Mesenchymal stem cell (in vitro differentiated cells and primary cell): Measurements from ENCODE around the gene GBP3.
"Not testable (repeated sequence)": the region's sequence is repeated elsewhere in the genome, so short reads cannot be mapped to it uniquely, and the experiment has no call there.

Experiments
- DNase-seq: peaks from one replicate; pipeline ENCODE4 v3.0.0-alpha.2; 2013
- H2AFZ ChIP-seq: one replicate; pipeline ENCODE4 v1.6.1; 2013; ENCODE audit warnings: low read depth, mild to moderate bottlenecking, control low read depth, inconsistent platforms, low read length, moderate library complexity
- H2AK5ac ChIP-seq: 2 replicates; pipeline ENCODE4 v1.6.1; 2013; ENCODE audit warnings: low read length, moderate library complexity, mild to moderate bottlenecking, inconsistent platforms; ENCODE audit not compliant: severe bottlenecking
- H2BK120ac ChIP-seq: one replicate; pipeline ENCODE4 v1.6.1; 2013; ENCODE audit warnings: low read depth, mild to moderate bottlenecking, inconsistent platforms, low read length, moderate library complexity
- H2BK12ac ChIP-seq, 2 experiments: one replicate each; pipeline ENCODE4 v1.6.1; 2013; ENCODE audit warnings: inconsistent platforms in 2 of 2, low read length in 2 of 2, mild to moderate bottlenecking in 2 of 2, moderate library complexity in 2 of 2, control low read depth in 1 of 2
- H2BK15ac ChIP-seq: one replicate; pipeline ENCODE4 v1.6.1; 2013; ENCODE audit warnings: mild to moderate bottlenecking, low read depth, inconsistent platforms; ENCODE audit not compliant: poor library complexity, severe bottlenecking
- H2BK5ac ChIP-seq: 2 replicates; pipeline ENCODE4 v1.6.1; 2013; ENCODE audit warnings: low read depth, mild to moderate bottlenecking, low read length, control low read depth, inconsistent platforms; ENCODE audit not compliant: poor library complexity, severe bottlenecking
- H3K14ac ChIP-seq, 2 experiments: one replicate each; pipeline ENCODE4 v1.6.1; 2013; ENCODE audit warnings: inconsistent platforms in 2 of 2, low read length in 2 of 2, control low read depth in 1 of 2, mild to moderate bottlenecking in 1 of 2, moderate library complexity in 1 of 2
- H3K18ac ChIP-seq, 2 experiments: one replicate each; pipeline ENCODE4 v1.6.1; 2013; ENCODE audit warnings: inconsistent platforms in 2 of 2, low read length in 2 of 2, control low read depth in 1 of 2, low read depth in 1 of 2, mild to moderate bottlenecking in 1 of 2
- H3K23ac ChIP-seq, 2 experiments: one replicate each; pipeline ENCODE4 v1.6.1; 2013; ENCODE audit warnings: inconsistent platforms in 2 of 2, low read length in 2 of 2, mild to moderate bottlenecking in 2 of 2, moderate library complexity in 2 of 2, control low read depth in 1 of 2
- H3K27ac ChIP-seq: 2 replicates; pipeline ENCODE4 v1.5.1; 2013; ENCODE audit warnings: mild to moderate bottlenecking, moderate library complexity, low read length, control low read depth, inconsistent platforms; ENCODE audit not compliant: poor library complexity, severe bottlenecking
- H3K27me3 ChIP-seq, 2 experiments: 2 replicates each; pipeline versions ENCODE4 v1.6.1 to v1.7.0; 2013; ENCODE audit warnings: low read length in 2 of 2, mild to moderate bottlenecking in 2 of 2, moderate library complexity in 2 of 2, control low read depth in 1 of 2, inconsistent platforms in 1 of 2; ENCODE audit not compliant: control insufficient read depth in 1 of 2, insufficient read depth in 1 of 2
- H3K36me3 ChIP-seq, 2 experiments: 2 replicates each; pipeline versions ENCODE4 v1.6.1 to v1.7.0; 2013; ENCODE audit warnings: low read length in 2 of 2, control low read depth in 1 of 2, inconsistent platforms in 1 of 2, low read depth in 1 of 2, mild to moderate bottlenecking in 1 of 2; ENCODE audit not compliant: insufficient read depth in 2 of 2, control insufficient read depth in 1 of 2
- H3K4ac ChIP-seq, 2 experiments: one replicate each; pipeline ENCODE4 v1.6.1; 2013; ENCODE audit warnings: inconsistent platforms in 2 of 2, low read length in 2 of 2, mild to moderate bottlenecking in 2 of 2, moderate library complexity in 2 of 2, control low read depth in 1 of 2, low read depth in 1 of 2
- H3K4me1 ChIP-seq: 2 replicates; pipeline ENCODE4 v1.6.1; 2013; ENCODE audit warnings: low read depth, low read length, control low read depth; ENCODE audit not compliant: control insufficient read depth, insufficient read depth
- H3K4me2 ChIP-seq: 2 replicates; pipeline ENCODE4 v1.6.1; 2013; ENCODE audit warnings: low read length, mild to moderate bottlenecking, inconsistent platforms; ENCODE audit not compliant: poor library complexity, severe bottlenecking
- H3K4me3 ChIP-seq, 2 experiments: 2 replicates each; pipeline versions ENCODE4 v1.5.1 to v1.7.0; 2013; ENCODE audit warnings: low read length in 2 of 2, mild to moderate bottlenecking in 2 of 2, control low read depth in 1 of 2, low read depth in 1 of 2; ENCODE audit not compliant: insufficient read depth in 1 of 2
- H3K79me1 ChIP-seq: replicated peaks from 2 replicates; pipeline ENCODE4 v1.6.1; 2013; ENCODE audit warnings: mild to moderate bottlenecking, control low read depth, low read length, inconsistent platforms; ENCODE audit not compliant: poor library complexity, severe bottlenecking
- H3K9ac ChIP-seq: 2 replicates; pipeline ENCODE4 v1.7.0; 2013; ENCODE audit warnings: mild to moderate bottlenecking, low read length, moderate library complexity
- H3K9me3 ChIP-seq: 2 replicates; pipeline ENCODE4 v1.7.0; 2013; ENCODE audit warnings: mild to moderate bottlenecking, low read length; ENCODE audit not compliant: control insufficient read depth
- H4K8ac ChIP-seq: one replicate; pipeline ENCODE4 v1.6.1; 2013; ENCODE audit warnings: inconsistent platforms, mild to moderate bottlenecking, low read length, moderate library complexity
- H4K91ac ChIP-seq: one replicate; pipeline ENCODE4 v1.6.1; 2013; ENCODE audit warnings: mild to moderate bottlenecking, low read length, inconsistent platforms
- WGBS: methylation state at CpG from one replicate; pipeline ENCODE4 v1.1.7; 2013; ENCODE audit warnings: mixed read lengths; 5-methylcytosine and 5-hydroxymethylcytosine counted together

Gene GBP3

DNA sequence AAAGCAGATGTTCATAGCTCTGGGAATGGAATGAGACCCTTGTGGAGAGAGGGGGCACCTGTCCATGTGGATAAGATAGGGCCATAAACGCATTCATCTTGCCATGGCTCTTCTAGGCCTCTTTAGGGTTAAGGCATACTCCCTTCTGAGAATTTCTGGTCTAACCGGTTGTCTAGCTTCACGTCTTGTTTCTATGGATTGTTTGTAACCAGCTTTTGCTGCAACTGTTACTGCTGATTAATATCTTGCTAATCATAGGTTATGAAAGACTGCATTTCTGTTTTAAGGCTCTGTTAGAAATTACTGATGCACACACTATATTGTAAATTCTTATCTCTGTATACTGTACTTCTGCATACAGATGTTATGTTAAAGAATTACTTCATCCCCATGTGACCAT, 4.3 kb downstream of the GBP3 start:
- not testable (repeated sequence) for H2AK5ac ChIP-seq, H4K91ac ChIP-seq, H3K27me3 ChIP-seq, H3K9ac ChIP-seq, H2BK120ac ChIP-seq, H3K4me3 ChIP-seq, H3K4me2 ChIP-seq, H3K14ac ChIP-seq, H3K4me1 ChIP-seq, H2BK5ac ChIP-seq, H3K4ac ChIP-seq, H2BK12ac ChIP-seq, H2BK15ac ChIP-seq, DNase-seq, H3K18ac ChIP-seq, H3K23ac ChIP-seq, H3K9me3 ChIP-seq, H3K27ac ChIP-seq, H2AFZ ChIP-seq, H4K8ac ChIP-seq
- peaks cover 18% of the 10 kb centered on the region for H3K79me1 ChIP-seq
- 100% methylated on average over 1 of the region's 3 CpGs for WGBS
- peaks cover 13 to 51% of the 10 kb centered on the region in 2 experiments for H3K36me3 ChIP-seq

DNA sequence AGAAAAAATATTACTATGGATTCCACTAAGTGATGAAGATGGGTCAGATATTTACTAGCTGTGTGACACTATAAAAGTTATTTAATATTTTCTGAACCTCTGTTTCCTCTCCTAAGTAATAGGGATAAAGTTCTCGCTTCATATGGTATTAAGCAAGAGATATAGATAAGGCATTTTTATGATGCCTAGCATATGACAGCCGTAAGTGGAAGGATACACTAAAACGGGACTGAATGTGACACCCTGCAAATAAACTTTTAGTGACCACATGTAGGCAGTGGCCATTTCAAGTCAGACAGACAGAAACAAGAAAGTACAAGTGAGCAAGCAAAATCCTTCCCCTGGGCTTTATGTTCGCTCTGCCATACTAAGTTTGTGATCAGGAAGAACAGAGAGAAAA, 14.2 kb downstream of the GBP3 start:
- H3K4me2 ChIP-seq = no peak overlapping the region
- no peaks in the 10 kb centered on the region for H3K9me3 ChIP-seq
- no peak overlapping the region for H4K91ac ChIP-seq
- H2AFZ ChIP-seq = no peak overlapping the region
- H3K4me3 ChIP-seq = no peak overlapping the region
- no peak overlapping the region for H4K8ac ChIP-seq
- H2AK5ac ChIP-seq = no peak overlapping the region
- H3K9ac ChIP-seq = no peak overlapping the region
- no peak overlapping the region for H2BK15ac ChIP-seq
- no peaks in the 10 kb centered on the region for H3K27me3 ChIP-seq
- no peak overlapping the region for H2BK5ac ChIP-seq
- 99% methylated on average over 4 of the region's 4 CpGs for WGBS
- H3K23ac ChIP-seq = no peak overlapping the region
- H3K18ac ChIP-seq = no peak overlapping the region
- peaks cover 3% of the 10 kb centered on the region for H3K79me1 ChIP-seq
- H2BK12ac ChIP-seq = no peak overlapping the region
- no peak for DNase-seq
- H3K14ac ChIP-seq = no peak overlapping the region
- no peak overlapping the region for H2BK120ac ChIP-seq
- peaks cover 21 to 88% of the 10 kb centered on the region in 2 experiments for H3K36me3 ChIP-seq
- no peak overlapping the region for H3K4ac ChIP-seq
- H3K4me1 ChIP-seq = no peaks in the 10 kb centered on the region
- no peak overlapping the region for H3K27ac ChIP-seq

DNA sequence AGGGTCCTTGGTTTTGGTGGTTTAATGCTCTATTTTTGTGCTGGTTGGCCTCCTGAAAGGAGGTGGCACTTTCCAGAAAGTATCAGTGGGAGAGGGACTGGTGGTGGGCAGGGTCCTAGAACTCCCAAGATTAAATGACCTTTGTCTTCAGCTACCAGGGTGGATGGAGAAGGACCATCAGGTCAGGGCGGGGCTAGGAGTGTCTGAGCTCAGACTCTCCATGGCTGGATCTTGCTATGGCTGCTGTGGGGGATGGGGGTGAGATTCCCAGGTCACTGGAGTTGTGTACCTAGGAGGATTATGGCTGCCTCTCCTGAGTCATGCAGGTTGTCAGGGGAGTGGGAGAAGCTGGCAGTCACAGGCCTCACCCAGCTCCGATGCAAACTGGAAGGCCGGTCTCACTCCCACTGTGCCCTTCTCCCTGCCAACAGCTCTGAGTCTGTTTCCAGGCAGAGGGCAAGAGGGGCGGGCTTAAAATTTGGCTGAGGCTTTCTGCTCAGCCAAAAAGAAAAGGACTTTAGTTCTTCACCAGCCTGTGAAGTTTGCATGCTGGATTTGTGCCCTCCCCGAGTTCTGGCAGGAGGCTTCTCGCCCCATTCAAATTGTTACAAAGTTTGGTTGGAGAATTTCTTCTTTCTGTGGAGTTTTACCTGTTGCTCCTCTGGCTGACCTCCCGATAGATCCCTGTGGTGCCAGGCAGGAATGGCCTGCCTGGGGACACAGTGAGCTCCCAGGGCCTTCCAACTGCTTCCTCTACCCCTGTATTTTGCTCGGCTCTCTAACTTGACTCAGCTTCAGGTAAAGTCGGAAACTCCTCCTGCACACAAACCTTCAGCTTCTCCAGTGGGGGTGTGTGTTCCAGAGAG, 17.1 kb downstream of the GBP3 start:
- no peak overlapping the region for H3K23ac ChIP-seq
- no peaks in the 10 kb centered on the region for H3K4me1 ChIP-seq
- 93% methylated on average over 7 of the region's 9 CpGs for WGBS
- no peak overlapping the region for H3K18ac ChIP-seq
- H2AFZ ChIP-seq = no peak overlapping the region
- H3K14ac ChIP-seq = no peak overlapping the region
- H3K27ac ChIP-seq = no peak overlapping the region
- H3K36me3 ChIP-seq = peaks cover 16 to 64% of the 10 kb centered on the region in 2 experiments
- DNase-seq = no peak
- H3K27me3 ChIP-seq = no peaks in the 10 kb centered on the region
- H2BK12ac ChIP-seq = no peak overlapping the region
- no peak overlapping the region for H2BK5ac ChIP-seq
- no peak overlapping the region for H4K8ac ChIP-seq
- no peak overlapping the region for H2AK5ac ChIP-seq
- H3K4ac ChIP-seq = no peak overlapping the region
- no peaks in the 10 kb centered on the region for H3K9me3 ChIP-seq
- H3K79me1 ChIP-seq = peaks cover 3% of the 10 kb centered on the region
- no peak overlapping the region for H3K4me2 ChIP-seq
- no peak overlapping the region for H4K91ac ChIP-seq
- no peak overlapping the region for H3K4me3 ChIP-seq
- H2BK15ac ChIP-seq = no peak overlapping the region
- H2BK120ac ChIP-seq = no peak overlapping the region
- H3K9ac ChIP-seq = no peak overlapping the region

DNA sequence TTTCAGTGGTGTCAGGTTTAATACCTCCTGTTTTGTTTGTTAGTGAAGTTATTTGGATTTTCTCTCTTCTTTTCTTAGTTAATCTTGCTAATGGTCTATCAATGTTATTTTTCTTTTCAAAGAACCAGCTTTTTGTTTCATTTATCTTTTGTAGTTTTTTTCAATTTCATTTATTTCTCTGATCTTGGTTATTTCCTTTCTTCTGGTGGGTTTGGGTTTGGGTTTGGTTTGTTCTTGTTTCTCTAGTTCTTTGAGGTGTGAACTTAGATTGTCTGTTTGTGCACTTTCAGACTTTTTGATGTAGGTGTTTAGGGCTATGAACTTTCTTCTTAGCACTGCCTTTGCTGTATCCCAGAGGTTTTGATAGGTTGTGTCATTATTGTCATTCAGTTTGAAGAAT, 20.5 kb downstream of the GBP3 start:
- not testable (repeated sequence) for H2BK12ac ChIP-seq, DNase-seq, H3K4me1 ChIP-seq, H3K14ac ChIP-seq, H2BK5ac ChIP-seq, H2BK15ac ChIP-seq, H3K27ac ChIP-seq, H3K18ac ChIP-seq, H4K8ac ChIP-seq, H2AK5ac ChIP-seq, H3K9ac ChIP-seq, H3K23ac ChIP-seq, H3K9me3 ChIP-seq, H3K4ac ChIP-seq, H4K91ac ChIP-seq, H3K27me3 ChIP-seq, H2BK120ac ChIP-seq, H3K4me3 ChIP-seq, H3K79me1 ChIP-seq, H3K4me2 ChIP-seq, H2AFZ ChIP-seq
- peaks cover 13 to 33% of the 10 kb centered on the region in 2 experiments for H3K36me3 ChIP-seq
